DND-41 (cell line): ENCODE measurements around the gene RNF181.

Experiments
- CTCF ChIP-seq: IDR thresholded peaks from 2 replicates; pipeline ENCODE4 v1.5.1; 2012; ENCODE audit warnings: borderline replicate concordance, low read length, moderate library complexity, mild to moderate bottlenecking; ENCODE audit not compliant: poor library complexity, severe bottlenecking; ENCODE audit errors: extremely low read depth
- EZH2 ChIP-seq: IDR thresholded peaks from 3 replicates; pipeline ENCODE4 v1.6.1; 2012; ENCODE audit warnings: borderline replicate concordance, low read depth, mild to moderate bottlenecking, moderate library complexity, low read length, inconsistent platforms; ENCODE audit not compliant: severe bottlenecking

- TF ChIP-seq CTCF (no peak), EZH2 (no peak)
Observed at GRCh38 chr2:85604568-85605339, 9.2 kb downstream of the RNF181 start.
